HG03159 (cell line): ENCODE data around the gene JAK1.

Experiments used
- ATAC-seq: cut with Tn5 transposase; IDR thresholded peaks from one replicate; pipeline ENCODE4 v1.9.1; 2021; ENCODE audit warnings: mild to moderate bottlenecking, moderate library complexity; ENCODE audit not compliant: unreplicated experiment

JAK1 gene

GRCh38 chr1:64980745-64981600, 14.6 kb upstream of the JAK1 start:
- ATAC-seq, result peak; percentile 54

GRCh38 chr1:64979358-64979757, 13.0 kb upstream of the JAK1 start:
- ATAC-seq, result no peak

GRCh38 chr1:64976361-64976760, 10.0 kb upstream of the JAK1 start:
- ATAC-seq, result no peak

DNA sequence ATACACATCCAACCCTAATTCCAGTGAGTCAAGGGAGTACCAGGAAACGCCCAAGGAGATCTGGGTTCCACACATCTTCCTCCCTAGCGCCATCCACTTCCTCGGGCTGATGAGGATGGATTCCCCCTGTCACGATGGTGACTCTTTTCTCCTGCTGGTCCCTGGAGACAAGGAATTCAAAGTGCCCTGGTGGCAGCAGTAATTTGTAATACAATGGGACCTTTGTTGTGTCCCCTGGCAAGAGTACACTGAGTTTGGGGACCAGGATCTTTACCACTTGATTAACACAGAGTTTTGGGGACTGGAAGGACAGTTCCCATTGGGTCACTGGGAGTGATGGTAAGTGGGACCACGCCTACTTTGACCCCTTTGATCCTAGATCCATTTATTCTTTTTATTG, 9.4 kb upstream of the JAK1 start:
- ATAC-seq, result no peak

DNA sequence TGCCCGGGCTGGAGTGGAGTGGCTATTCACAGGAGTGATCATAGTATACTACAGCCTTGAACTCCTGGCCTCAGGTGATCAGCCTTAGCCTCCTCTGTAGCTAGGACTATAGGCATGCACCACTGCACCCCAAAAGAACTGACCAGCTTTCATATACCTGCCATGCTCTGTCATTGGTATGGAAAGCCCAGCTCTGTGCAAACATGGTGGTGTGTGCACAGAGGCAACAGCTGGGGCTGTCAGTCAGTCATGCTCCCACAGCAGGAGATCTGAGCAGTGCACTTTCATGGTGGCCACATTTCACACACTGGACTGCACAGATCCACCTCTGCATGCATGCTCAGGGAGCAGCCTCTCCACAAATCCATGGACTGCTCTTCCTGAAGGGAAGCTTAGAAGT, 8.8 kb upstream of the JAK1 start:
- ATAC-seq, result no peak

GRCh38 chr1:64974288-64974825, 8.0 kb upstream of the JAK1 start:
- ATAC-seq, result no peak

GRCh38 chr1:64973061-64973647, 6.8 kb upstream of the JAK1 start:
- no peak for ATAC-seq

DNA sequence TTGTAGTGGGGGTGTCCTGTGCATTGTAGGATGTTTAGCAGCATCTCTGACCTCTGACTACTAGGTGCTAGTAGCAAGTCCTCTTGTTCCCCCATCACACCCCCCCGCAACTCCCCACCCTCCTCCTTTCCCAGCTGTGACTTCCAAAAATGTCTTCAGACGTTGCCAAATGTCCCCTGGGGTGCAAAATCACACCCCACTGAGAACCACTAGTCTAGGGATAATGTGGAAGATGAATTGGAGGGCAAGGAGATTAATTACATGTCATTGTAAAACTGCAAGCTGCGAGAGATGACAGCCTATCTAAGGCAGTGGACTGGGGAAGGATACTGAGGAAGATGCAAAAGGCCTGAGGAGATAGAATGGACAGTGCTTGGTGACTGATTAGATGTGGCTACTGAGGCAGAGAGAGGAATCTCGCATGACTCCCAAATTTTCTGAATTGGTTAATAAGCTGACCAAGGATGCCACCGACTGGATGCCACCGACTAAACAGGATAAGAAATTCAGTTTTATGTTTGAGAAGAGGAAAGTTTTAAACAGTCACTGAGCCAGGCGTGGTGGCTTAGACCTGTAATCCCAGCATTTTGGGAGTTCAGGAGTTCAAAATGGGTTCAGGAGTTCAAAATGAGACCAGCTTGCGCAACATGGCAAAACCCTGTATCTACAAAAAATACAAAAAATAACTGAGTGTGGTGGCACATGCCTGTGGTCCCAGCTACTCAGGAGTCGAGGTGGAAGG, 3.1 kb upstream of the JAK1 start:
- ATAC-seq, result no peak

DNA sequence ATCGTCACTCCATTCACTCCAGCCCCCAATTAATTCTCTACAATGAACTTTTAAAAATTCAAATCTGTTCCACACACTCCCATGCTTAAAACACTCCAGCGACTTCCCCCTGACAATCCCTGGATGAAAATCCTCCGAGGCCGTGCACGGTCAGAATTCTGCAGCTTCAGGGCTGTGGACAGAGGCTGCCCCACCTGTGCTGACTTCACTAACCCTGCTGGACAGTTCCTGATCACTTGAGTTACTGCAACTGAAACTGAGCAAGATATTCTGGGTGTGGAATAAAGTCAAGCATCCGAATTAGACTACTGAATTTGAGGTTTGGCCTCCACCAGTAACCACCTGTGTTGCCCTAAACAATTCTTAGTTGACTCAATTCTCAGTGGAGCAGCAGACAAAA, 1.0 kb upstream of the JAK1 start:
- ATAC-seq, result no peak

GRCh38 chr1:64965366-64966157, 787 bp downstream of the JAK1 start:
- ATAC-seq, result peak; percentile 53

GRCh38 chr1:64963466-64963865, 2.9 kb downstream of the JAK1 start:
- no peak for ATAC-seq

DNA sequence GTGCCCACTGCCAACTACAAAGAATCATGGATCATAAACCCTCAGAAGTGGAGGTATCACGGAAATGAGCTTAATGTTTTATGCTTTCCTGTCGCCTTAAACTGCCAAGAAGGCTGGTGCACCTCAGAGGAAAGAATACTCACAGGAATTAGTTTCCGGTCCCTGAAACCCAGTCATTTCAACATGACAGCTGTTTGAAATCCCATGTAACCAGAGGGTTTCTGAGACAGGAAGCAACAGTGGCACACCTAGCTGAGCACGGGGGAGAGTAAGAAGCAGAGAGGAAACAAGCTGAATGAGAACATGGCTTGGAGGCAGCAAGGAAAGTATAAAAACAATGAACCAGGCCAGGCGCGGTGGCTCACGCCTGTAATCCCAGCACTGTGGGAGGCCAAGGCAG, 3.9 kb downstream of the JAK1 start:
- no peak for ATAC-seq

DNA sequence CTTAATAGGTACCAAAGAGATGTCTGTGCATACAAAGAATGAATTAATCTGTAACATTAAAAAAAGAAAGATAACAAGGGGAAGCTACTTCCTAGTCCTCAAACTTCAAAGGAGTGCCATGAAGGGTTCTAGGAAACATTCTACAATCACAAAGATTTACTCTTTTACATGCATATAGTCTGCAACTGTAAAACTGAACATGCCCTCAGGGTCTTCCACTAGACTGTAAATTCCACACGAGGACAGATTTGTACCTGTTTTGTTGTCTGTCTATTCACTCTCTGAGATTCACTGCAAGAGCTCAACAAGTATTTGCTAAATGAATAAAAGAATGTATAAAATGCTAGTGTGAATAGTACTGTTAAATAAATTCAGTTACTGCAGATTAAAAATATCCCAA, 4.4 kb downstream of the JAK1 start:
- no peak for ATAC-seq

DNA sequence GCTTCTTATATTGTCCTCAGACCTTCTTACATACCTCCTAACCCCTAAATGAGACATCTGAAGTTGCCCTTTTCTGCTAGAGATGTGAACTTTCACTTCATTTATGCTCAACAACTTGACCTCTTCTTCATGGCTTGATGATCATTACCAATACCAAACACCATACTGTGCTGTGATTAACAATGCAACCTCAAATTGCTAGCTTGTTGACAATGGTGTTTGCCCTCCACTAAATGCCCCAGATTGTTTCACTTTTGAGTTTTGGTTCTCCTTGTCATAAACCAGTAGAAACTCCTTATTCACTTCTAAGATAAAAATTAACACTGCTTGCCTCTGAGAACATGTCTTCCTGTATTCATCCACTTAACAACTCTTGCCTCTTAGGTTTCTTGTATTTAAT, 5.6 kb downstream of the JAK1 start:
- ATAC-seq, result peak; percentile 45

GRCh38 chr1:64959986-64960385, 6.4 kb downstream of the JAK1 start:
- no peak for ATAC-seq

DNA sequence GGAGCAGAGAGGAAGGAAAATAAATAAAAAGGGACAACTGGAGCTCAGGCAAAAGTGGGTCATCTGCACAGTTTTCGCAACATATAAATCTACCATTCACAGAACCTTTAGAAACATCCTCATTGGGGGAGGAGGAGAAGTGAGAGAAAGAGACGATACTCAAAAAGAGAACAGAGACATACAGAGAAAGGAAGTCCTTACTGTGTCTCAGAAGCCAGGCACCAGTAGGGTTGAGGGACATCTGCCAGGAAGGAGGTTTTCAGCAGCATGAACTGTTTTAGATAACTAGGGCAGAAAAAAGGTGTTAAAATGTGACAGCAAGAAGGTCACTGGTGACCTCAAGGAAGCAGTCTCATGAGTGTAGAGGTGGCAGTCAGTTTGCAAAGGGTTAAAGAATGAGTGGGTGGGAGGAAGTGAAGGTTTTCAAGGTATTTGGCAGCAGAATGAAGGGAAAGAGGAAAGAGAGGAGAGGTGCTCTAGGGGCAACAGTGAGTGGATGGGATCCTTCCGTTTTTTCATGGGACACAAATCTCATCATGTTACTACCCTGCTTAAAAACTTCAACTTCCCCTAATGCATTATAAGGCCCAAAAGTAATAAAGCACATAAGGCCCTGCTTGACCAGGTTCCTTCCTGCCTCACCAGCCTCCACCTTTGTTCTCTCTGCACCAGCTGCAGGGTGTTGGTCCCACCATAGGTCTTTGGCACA, 9.5 kb downstream of the JAK1 start:
- peak; percentile 91 for ATAC-seq

- ATAC-seq, result peak; percentile 0
These were observed 10.2 kb downstream of the JAK1 start for GRCh38 chr1:64956010-64956640.

GRCh38 chr1:64955097-64956009, 11.0 kb downstream of the JAK1 start:
- no peak for ATAC-seq

DNA sequence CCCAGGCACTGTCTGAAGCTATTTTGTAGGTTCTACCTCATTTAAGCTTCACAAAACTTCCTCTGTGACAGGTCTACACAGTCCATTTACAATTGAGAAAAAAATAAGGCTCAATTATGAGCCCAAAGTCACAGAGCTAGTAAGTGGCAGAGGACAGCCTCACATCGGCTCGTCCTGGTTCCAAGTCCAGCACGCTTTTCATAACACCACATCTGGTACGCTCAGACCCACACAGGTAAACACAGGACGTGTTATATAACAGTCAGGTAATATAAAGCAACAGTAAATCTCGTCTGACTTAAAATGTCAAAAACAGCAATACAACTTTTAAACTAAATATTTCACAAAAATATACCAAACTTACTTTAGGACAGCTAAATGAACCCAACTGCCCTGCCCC, 13.1 kb downstream of the JAK1 start:
- ATAC-seq, result no peak
